Measurements from ENCODE around the gene CST9.
"Not testable (repeated sequence)": the region's sequence is repeated elsewhere in the genome, so short reads cannot be mapped to it uniquely, and the experiment has no call there.

Gene CST9

GRCh38 chr20:23622839-23623343, 17.2 kb upstream of the CST9 start:
- no peak overlapping the region for H3K4me3 ChIP-seq (ENCODE audit: low read depth, low read length)
- DNase-seq (ENCODE audit: low read depth): no peak
- TF ChIP-seq, protein P1, sequence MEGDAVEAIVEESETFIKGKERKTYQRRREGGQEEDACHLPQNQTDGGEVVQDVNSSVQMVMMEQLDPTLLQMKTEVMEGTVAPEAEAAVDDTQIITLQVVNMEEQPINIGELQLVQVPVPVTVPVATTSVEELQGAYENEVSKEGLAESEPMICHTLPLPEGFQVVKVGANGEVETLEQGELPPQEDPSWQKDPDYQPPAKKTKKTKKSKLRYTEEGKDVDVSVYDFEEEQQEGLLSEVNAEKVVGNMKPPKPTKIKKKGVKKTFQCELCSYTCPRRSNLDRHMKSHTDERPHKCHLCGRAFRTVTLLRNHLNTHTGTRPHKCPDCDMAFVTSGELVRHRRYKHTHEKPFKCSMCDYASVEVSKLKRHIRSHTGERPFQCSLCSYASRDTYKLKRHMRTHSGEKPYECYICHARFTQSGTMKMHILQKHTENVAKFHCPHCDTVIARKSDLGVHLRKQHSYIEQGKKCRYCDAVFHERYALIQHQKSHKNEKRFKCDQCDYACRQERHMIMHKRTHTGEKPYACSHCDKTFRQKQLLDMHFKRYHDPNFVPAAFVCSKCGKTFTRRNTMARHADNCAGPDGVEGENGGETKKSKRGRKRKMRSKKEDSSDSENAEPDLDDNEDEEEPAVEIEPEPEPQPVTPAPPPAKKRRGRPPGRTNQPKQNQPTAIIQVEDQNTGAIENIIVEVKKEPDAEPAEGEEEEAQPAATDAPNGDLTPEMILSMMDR (IDR thresholded peaks at IDR 0.05; ENCODE audit: low read depth, low read length, missing control alignments): no peak

DNA sequence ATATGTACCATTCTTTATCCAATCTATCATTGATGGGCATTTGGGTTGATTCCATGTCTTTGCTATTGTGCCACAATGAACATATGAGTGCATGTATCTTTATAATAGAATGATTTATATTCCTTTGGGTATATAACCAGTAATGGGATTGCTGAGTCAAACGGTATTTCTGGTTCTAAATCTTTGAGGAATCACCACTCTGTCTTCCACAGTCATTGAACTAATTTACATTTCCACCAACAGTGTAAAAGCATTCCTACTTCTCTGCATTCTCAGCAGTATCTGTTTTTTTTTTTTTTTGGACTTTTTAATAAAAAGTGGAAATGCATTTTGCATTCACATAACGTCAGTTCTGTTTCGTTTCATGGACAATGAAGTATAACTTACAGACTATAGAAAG, 16.7 kb upstream of the CST9 start:
- DNase-seq (ENCODE audit: low read depth); H3K4me3 ChIP-seq (ENCODE audit: low read depth, low read length): not testable (repeated sequence)

DNA sequence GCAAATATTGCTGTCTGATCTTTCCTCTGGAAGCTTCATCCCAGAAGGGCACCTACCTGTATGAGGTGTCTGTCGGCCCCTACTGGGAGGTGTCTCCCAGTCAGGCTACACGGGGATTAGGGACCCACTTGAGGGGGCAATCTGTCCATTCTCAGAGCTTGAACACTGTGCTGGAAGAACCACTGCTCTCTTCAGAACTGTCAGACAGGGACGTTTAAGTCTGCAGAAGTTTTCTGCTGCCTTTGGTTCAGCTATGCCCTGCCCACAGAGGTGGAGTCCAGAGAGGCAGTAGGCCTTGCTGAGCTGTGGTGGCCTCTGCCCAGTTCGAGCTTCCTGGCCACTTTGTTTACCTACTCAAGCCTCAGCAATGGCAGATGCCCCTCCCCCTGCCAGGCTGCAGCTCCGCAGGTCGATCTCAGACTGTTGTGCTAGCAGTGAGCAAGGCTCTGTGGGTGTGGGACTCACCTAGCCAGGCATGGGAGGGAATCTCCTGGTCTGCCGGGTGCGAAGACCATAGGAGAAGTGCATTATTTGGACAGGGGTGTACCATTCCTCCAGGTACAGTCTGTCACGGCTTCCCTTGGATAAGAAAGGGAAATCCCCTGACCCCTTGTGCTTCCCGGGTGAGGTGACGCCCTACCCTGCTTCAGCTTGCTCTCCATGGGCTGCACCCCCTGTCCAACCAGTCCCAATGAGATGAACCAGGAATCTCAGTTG, 15.1 kb upstream of the CST9 start:
- H3K4me3 ChIP-seq (ENCODE audit: low read depth, low read length); DNase-seq (ENCODE audit: low read depth): not testable (repeated sequence)

- TF ChIP-seq, protein P1 (IDR thresholded peaks at IDR 0.05; ENCODE audit: low read depth, low read length, missing control alignments): no peak
- DNase-seq (ENCODE audit: low read depth): no peak
- H3K4me3 ChIP-seq (ENCODE audit: low read depth, low read length): no peak overlapping the region
Measured at GRCh38 chr20:23614163-23614562, 8.4 kb upstream of the CST9 start.

DNA sequence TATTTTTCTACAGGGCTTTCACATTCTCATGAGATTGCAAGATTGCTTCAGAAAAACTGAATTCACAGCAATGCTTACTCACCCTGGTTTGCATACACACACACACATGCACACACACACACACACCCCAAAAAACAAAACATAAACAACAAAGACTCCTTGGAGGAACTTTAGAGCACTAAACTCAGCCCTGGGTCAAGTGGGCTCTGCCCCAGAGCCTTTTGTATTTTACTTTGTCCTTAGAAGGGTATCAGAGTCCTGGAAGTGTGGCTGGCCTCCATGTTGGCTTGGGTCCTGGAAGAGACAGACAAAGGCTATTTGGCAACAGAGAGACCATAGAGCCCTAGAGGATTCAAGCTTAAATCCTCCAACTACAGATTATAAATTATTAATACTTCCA, 8.0 kb upstream of the CST9 start:
- H3K4me3 ChIP-seq (ENCODE audit: low read depth, low read length): no peak overlapping the region
- TF ChIP-seq, protein P1 (IDR thresholded peaks at IDR 0.05; ENCODE audit: low read depth, low read length, missing control alignments): no peak
- no peak for DNase-seq (ENCODE audit: low read depth)

DNA sequence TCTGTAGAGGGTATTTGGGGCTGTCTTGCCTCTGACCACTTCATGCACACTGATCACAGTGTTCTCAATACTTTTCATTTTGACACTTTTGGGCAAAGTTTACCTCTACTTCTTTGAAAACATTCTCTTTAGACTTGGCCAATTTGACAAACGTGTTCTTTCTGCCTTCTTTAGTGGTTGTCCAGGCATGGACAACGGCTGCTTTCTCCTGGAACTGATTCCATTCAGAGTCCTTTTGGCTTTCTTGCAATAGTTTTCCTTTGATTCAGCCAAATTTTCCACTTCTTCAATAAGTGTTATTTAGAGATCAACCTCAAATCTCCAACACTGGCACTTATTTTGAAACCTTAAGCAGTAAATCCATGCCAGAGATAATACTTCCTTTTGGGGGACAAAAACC, 6.7 kb upstream of the CST9 start:
- DNase-seq (ENCODE audit: low read depth): no peak
- H3K4me3 ChIP-seq (ENCODE audit: low read depth, low read length): no peak overlapping the region
- TF ChIP-seq, protein P1 (IDR thresholded peaks at IDR 0.05; ENCODE audit: low read depth, low read length, missing control alignments): no peak

DNA sequence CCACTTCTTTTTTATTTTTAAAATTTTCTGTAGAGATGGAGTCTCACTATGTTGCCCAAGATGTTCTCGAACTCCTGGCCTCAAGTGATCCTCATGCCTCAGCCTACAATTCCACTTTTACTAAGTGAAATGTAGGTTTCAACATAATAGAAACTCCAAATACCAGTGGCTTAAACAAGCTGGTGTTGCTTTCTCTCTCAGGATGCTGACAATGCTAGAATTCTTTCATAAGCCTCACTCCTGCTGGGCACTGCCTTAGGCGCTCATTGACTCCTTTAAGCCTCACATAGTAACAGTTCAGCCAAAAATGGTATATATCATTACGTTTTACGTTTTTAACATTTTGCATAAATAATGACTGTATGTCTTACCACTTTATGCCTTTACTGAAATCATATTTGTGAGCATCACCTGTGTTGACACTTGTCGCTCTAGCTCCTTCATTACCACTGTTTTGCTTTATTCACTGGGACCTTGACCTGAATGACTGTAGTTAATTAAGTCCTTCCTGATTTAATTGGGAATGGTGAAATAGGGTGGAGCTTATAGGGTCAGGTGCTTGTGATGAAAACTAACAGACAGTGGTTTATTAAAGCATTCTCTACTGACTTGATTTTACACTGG, 3.9 kb upstream of the CST9 start:
- TF ChIP-seq, protein P1 (IDR thresholded peaks at IDR 0.05; ENCODE audit: low read depth, low read length, missing control alignments): no peak
- no peak overlapping the region for H3K4me3 ChIP-seq (ENCODE audit: low read depth, low read length)
- DNase-seq (ENCODE audit: low read depth): no peak

GRCh38 chr20:23608251-23608846, 2.6 kb upstream of the CST9 start:
- no peak overlapping the region for H3K4me3 ChIP-seq (ENCODE audit: low read depth, low read length)
- no peak for DNase-seq (ENCODE audit: low read depth)
- TF ChIP-seq, protein P1 (IDR thresholded peaks at IDR 0.05; ENCODE audit: low read depth, low read length, missing control alignments): no peak
